Kidney (tissue), 14 donors: Measurements from ENCODE around the gene PORCN. TPM values are rescaled to one million over a fixed set of nuclear protein-coding genes. Genes with fewer than 3 reads are reported as not detected.
A peak's percentile ranks its signal among the peaks of the same experiment; 100 is the strongest.

ENCODE experiments used
- DNase-seq, 5 donors: peaks; one replicate each; pipeline ENCODE4 v3.0.0-alpha.2; 2013 to 2020
- FAIRE-seq: peaks from 2 replicates; lab custom pipeline; 2012; peaks lifted over from hg19 to GRCh38; lab: Jason Lieb, UNC
- H3K27ac ChIP-seq, 2 donors: one replicate each; pipeline ENCODE4 v1.7.0; 2013; ENCODE audit warnings: low read depth in 2 of 2, low read length in 2 of 2, inconsistent platforms in 1 of 2
- H3K27me3 ChIP-seq: one replicate; pipeline ENCODE4 v1.7.1; 2013; ENCODE audit warnings: low read length, inconsistent platforms; ENCODE audit not compliant: control insufficient read depth, insufficient read depth
- H3K36me3 ChIP-seq, 3 donors: one replicate each; pipeline versions ENCODE4 v1.7.0 to v1.7.1; 2013; ENCODE audit warnings: low read length in 3 of 3, control low read depth in 1 of 3, inconsistent platforms in 1 of 3; ENCODE audit not compliant: insufficient read depth in 3 of 3, control insufficient read depth in 2 of 3
- H3K4me1 ChIP-seq, 3 donors: one replicate each; pipeline versions ENCODE4 v1.7.0 to v1.7.1; 2013; ENCODE audit warnings: low read length in 3 of 3, inconsistent platforms in 1 of 3, low read depth in 1 of 3; ENCODE audit not compliant: control insufficient read depth in 2 of 3, insufficient read depth in 2 of 3
- H3K4me3 ChIP-seq, 3 donors: one replicate each; pipeline versions ENCODE4 v1.7.0 to v1.8.1; 2013; ENCODE audit warnings: low read length in 3 of 3, control low read depth in 1 of 3, inconsistent platforms in 1 of 3
- H3K9ac ChIP-seq, 3 donors: one replicate each; pipeline versions ENCODE4 v1.7.0 to v1.7.1; 2013; ENCODE audit warnings: low read length in 3 of 3, control low read depth in 1 of 3, inconsistent platforms in 1 of 3
- H3K9me3 ChIP-seq, 3 donors: one replicate each; pipeline versions ENCODE4 v1.7.0 to v1.7.1; 2013; ENCODE audit warnings: low read length in 3 of 3, control low read depth in 1 of 3, inconsistent platforms in 1 of 3; ENCODE audit not compliant: control insufficient read depth in 2 of 3, insufficient read depth in 1 of 3
- intact Hi-C: fragments of 100-400 bp; cut with DNase I; formaldehyde crosslinking; loops from one replicate; pipeline ENCODE4 v1.11.1; 2022
- polyA plus RNA-seq: library from polyadenylated mRNA; stranded (reverse); fragments of 350-450 nt; fragmentation: Illumina TruSeq; extraction: RNeasy Lipid Tissue Mini Kit (QIAGEN cat#74804); gene quantifications from one replicate; pipeline ENCODE4 v1.2.3, GENCODE V29; 2014; ENCODE audit warnings: low read depth, low replicate concordance; ENCODE audit not compliant: insufficient read depth
- total RNA-seq: library from RNA; stranded (reverse); fragmentation: NEBNext Ultra II Directional; extraction: Animal tissue kit (Norgen Biotek cat#: 25700); gene quantifications from one replicate; pipeline ENCODE4 v1.2.1, GENCODE V29; 2021
- TF ChIP-seq, protein P1 (sequence below): IDR thresholded peaks from 3 replicates; pipeline ENCODE4 v1.5.1; 2012; ENCODE audit warnings: mild to moderate bottlenecking, moderate library complexity, borderline replicate concordance; ENCODE audit not compliant: insufficient read depth; ENCODE audit errors: extremely low read depth
- donor health status: control.
- donor health status: control.
- donor health status: control.
- donor health status: control.
- donor health status: control.
- donor health status: DM: yes; HTN: yes; CAD: no.
- donor health status: Normal renal cell carcinoma (clear cell type).

PORCN gene
- total and polyA plus RNA-seq, 2 donors from 2014 or later, result 8.9 to 11.7 TPM

DNA sequence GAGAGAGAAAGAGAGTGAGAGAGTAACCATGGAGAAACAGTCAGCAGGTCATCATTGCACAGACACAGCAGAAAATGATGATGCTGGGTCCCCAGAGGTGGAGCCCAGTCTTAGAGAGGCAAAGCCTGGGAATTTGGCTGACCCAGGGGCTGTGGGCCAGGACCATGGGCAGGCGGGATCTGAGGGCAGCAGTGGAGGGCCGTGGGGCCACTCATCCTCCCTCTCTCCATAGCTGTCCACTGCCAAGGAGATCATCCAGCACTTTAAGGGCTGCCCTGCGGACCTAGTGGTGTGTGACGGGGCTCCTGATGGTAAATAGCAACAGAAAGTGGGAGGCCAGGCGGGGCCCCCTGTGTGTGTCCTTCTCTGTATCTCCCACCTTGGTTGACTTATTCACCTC is 30.0 kb upstream of the PORCN start:
- Histone ChIP-seq H3K36me3 (no peaks in the 10 kb centered on the region), H3K9me3 (no peaks in the 10 kb centered on the region), H3K4me1 (no peaks in the 10 kb centered on the region), H3K9ac (no peak overlapping the region), H3K4me3 (no peak overlapping the region), H3K27me3 (no peaks in the 10 kb centered on the region), H3K27ac (no peak overlapping the region)
- no peak for FAIRE-seq
- intact Hi-C loops, result no loop called here
- TF ChIP-seq, protein P1, sequence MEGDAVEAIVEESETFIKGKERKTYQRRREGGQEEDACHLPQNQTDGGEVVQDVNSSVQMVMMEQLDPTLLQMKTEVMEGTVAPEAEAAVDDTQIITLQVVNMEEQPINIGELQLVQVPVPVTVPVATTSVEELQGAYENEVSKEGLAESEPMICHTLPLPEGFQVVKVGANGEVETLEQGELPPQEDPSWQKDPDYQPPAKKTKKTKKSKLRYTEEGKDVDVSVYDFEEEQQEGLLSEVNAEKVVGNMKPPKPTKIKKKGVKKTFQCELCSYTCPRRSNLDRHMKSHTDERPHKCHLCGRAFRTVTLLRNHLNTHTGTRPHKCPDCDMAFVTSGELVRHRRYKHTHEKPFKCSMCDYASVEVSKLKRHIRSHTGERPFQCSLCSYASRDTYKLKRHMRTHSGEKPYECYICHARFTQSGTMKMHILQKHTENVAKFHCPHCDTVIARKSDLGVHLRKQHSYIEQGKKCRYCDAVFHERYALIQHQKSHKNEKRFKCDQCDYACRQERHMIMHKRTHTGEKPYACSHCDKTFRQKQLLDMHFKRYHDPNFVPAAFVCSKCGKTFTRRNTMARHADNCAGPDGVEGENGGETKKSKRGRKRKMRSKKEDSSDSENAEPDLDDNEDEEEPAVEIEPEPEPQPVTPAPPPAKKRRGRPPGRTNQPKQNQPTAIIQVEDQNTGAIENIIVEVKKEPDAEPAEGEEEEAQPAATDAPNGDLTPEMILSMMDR, result no peak
- no peak for DNase-seq

DNA sequence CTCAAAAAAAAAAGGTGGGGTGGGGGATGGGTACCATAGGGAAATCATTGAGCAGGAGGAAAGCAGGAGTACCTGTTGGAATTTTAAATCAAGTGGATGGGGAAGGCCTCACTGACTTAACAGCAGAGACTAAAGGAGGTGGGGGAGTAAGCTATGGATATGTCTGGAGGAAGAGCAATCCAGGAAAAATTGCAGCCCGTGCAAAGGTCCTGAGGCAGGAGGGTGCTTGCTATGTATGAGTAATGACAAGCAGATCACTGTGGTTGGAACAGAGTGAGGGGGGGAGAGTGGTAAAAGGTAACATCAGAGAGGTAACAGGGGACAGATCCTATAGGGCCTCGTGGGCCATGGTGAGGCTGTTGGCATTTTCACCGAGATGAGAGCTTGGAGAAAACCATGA is 28.6 kb upstream of the PORCN start:
- Histone ChIP-seq H3K36me3 (no peaks in the 10 kb centered on the region), H3K9ac (no peak overlapping the region), H3K4me1 (no peaks in the 10 kb centered on the region), H3K4me3 (no peak overlapping the region), H3K27ac (no peak overlapping the region), H3K27me3 (no peaks in the 10 kb centered on the region), H3K9me3 (no peaks in the 10 kb centered on the region)
- TF ChIP-seq, protein P1, result no peak
- FAIRE-seq, result no peak
- intact Hi-C loops, result no loop called here
- no peak for DNase-seq

DNA sequence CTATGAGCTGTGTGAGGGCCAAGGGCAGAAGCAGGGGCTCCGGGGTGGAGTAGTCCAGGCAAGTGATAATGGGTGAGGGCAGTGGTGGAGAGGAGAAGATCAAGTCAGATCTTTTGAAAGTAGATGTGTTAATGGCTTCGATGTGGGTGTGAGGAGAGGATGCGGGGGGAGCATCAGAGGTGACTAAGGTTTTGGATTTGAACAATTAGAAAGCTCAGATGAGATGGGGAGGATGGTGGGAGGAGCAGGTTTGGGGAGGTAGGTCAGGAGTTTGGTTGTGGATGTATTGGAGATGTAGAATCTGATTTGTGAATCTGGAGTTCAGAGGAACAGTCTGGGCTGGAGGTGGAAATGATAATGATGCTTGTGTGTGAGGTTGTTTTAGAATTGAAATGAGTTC is 28.2 kb upstream of the PORCN start:
- no peak overlapping the region for H3K9ac ChIP-seq
- no peak for DNase-seq
- H3K27me3 ChIP-seq, result no peaks in the 10 kb centered on the region
- no peak for FAIRE-seq
- intact Hi-C loops, result no loop called here
- H3K4me1 ChIP-seq, result no peaks in the 10 kb centered on the region
- H3K27ac ChIP-seq, result no peak overlapping the region
- no peaks in the 10 kb centered on the region for H3K36me3 ChIP-seq
- no peaks in the 10 kb centered on the region for H3K9me3 ChIP-seq
- TF ChIP-seq, protein P1, result no peak
- no peak overlapping the region for H3K4me3 ChIP-seq

DNA sequence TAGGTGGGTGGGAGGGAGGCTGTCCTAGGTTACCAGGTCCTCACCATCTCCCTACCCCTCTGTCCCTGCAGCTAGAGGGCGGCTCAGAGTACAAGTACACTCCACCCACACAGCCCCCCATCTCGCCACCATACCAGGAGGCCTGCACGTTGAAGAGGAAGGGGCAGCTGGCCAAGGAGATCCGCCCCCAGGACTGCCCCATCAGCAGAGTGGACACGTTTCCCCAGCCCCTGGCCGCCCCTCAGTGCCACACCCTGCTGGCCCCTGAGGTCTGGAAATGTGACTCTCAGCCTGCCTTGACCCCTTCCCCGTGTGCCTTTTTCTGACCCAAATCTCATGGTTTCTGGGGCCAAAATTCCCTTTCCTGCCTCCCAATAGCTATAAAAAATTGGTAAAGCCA is 26.3 kb upstream of the PORCN start:
- DNase-seq (peak in 1 of 5 donors; percentile 48), FAIRE-seq (no peak)

More for the DNA sequence above, 26.3 kb upstream of the PORCN start:
- Histone ChIP-seq H3K9ac (no peak overlapping the region), H3K9me3 (no peaks in the 10 kb centered on the region), H3K4me1 (no peaks in the 10 kb centered on the region), H3K4me3 (no peak overlapping the region), H3K27ac (no peak overlapping the region), H3K36me3 (no peaks in the 10 kb centered on the region), H3K27me3 (no peaks in the 10 kb centered on the region)
- TF ChIP-seq, protein P1, result no peak
- intact Hi-C loops, result no loop called here
